ENCODE results near the gene PSMG1. TPM values are rescaled to one million over a fixed set of nuclear protein-coding genes. Genes with fewer than 3 reads are reported as not detected.
"Not testable (repeated sequence)": the region's sequence is repeated elsewhere in the genome, so short reads cannot be mapped to it uniquely, and the experiment has no call there.

Gene PSMG1, protein sequence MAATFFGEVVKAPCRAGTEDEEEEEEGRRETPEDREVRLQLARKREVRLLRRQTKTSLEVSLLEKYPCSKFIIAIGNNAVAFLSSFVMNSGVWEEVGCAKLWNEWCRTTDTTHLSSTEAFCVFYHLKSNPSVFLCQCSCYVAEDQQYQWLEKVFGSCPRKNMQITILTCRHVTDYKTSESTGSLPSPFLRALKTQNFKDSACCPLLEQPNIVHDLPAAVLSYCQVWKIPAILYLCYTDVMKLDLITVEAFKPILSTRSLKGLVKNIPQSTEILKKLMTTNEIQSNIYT
- 100 to 1,000 TPM; 109 to 123 TPM for total RNA-seq

DNA sequence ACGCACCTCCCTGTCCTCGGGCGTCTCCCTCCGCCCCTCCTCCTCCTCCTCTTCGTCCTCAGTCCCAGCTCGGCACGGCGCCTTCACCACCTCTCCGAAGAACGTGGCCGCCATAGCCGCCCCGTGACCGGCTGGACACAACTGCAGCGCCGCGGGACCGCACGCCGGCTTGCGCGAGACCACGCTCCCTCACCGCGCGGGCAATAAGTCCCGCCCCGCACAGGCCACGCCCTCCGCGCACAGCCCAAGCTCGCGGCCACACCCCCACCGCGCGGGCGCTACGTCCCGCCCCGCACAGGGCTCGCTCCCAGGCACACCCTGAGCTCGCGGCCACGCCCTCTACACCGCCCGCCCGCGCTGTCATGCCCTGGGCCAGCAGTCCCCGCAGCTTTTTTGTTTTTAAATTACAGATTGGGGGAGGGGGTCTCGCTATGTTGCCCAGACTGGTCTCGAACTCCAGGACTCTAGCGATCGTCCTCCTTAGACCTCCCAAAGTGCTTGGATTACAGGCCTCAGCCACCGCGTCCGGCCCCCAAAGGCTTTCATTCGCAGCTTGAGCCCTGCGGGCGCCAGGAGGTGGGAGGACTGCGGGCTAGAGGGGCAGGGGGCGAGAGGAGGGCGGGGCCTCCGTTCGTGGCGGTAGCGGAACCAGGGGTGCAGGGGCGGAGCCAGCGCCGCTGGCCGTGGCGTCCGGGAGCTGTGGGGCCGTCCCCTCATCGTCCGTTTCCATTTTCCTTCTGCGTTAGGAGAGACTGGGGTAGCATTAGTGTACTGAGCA is at the start of gene PSMG1:
Gene PSMG1, minus strand, starts transcription at position 180 of the 778 bp plus-strand sequence. Its CDS starts 66 bp downstream, at position 114.
- Mint-ChIP-seq H3K4me3 (peak within 1 kb of the TSS; percentile 95), H3K9me3 (ENCODE audit: low read depth) (no peaks in the 10 kb centered on the region), H3K27ac (peak within 1 kb of the TSS; percentile 97), H3K27me3 (no peaks in the 10 kb centered on the region), H3K36me3 (ENCODE audit: low read depth) (peaks cover 36% of the 10 kb centered on the region), H3K4me1 (peaks cover 63% of the 10 kb centered on the region)
- peak; percentile 92 for ATAC-seq
- ChIA-PET POLR2A (interaction anchor here (0.6 to 1.6 kb wide), 9 partner anchors 16 to 414 kb away, joined by 3 to 7 read pairs (median 3); partner anchors contain the start of gene HMGN1), CTCF (interaction anchor here (0.5 to 1.2 kb wide), 6 partner anchors 9 to 256 kb away, joined by 3 to 6 read pairs (median 4); no protein-coding TSS in a partner anchor)
- peak; percentile 97 for DNase-seq
- intact Hi-C loops (cut with DNase I, micrococcal nuclease), result loop anchor here (1.0 to 5.0 kb wide), 12 partner anchors 129 to 1916 kb away; partner anchors contain the start of genes HMGN1 (in 2 of the 2), LCA5L (in 2 of the 2), BRWD1 (in 1 of the 2) and DYRK1A (in 1 of the 2)

DNA sequence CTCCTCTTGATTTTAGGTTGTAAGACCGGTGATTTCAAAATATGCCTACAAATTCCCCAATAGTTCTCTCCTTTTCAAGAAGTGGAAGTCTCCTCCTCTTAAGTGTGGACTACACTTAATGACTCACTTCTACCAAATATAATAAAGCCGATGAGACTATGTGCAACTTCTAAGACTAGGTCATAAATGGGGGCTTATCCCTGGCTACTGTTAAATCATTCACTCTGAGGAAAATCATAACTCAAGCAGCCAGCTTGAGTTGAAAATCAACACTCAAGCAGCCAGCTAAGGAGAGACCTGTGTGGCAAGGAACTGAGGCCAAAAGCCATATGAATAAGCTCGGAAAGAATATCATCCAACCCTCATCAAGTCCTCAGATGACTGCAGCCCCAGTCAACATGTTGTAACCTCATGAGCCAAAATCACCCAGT is 49.6 kb upstream of the PSMG1 start:
- no peak for ATAC-seq
- H3K27ac Mint-ChIP-seq, result peak overlapping the region; percentile 15
- peaks cover 37% of the 10 kb centered on the region for H3K36me3 Mint-ChIP-seq (ENCODE audit: low read depth)
- ChIA-PET CTCF (interaction anchor here (0.6 kb wide), 1 partner anchor 149 kb away, joined by 3 read pairs; no protein-coding TSS in a partner anchor), POLR2A (no interaction called here)
- no peak overlapping the region for H3K4me3 Mint-ChIP-seq
- H3K4me1 Mint-ChIP-seq, result peaks cover 2% of the 10 kb centered on the region
- intact Hi-C loops (cut with DNase I, micrococcal nuclease), result no loop called here
- no peaks in the 10 kb centered on the region for H3K9me3 Mint-ChIP-seq (ENCODE audit: low read depth)
- no peaks in the 10 kb centered on the region for H3K27me3 Mint-ChIP-seq
- DNase-seq, result no peak

DNA sequence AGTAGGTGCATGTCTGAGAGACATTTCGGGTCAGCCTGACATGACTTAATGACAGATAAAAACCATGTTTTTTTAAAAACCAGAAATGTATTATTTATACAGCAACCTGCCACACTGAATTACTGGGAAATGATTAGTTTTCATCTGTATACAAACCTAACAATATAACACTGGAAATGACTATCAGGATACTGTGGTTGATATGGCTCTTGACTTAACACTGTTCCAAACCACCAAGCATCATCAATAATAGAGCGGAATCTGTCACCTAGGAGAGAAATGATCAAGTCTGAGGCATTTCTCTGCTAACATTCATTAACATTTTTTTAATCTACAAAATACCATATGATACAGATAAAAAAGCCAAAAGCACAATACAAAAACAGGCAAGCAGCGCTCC is 41.7 kb upstream of the PSMG1 start:
- Mint-ChIP-seq H3K4me1 (peaks cover 12% of the 10 kb centered on the region), H3K9me3 (ENCODE audit: low read depth) (no peaks in the 10 kb centered on the region), H3K27ac (no peak overlapping the region), H3K4me3 (no peak overlapping the region), H3K36me3 (ENCODE audit: low read depth) (peaks cover 31% of the 10 kb centered on the region), H3K27me3 (no peaks in the 10 kb centered on the region)
- no peak for DNase-seq
- intact Hi-C loops (cut with DNase I, micrococcal nuclease), result no loop called here
- ChIA-PET CTCF (interaction anchor here (1.1 kb wide), 1 partner anchor 27 kb away, joined by 3 read pairs; no protein-coding TSS in a partner anchor), POLR2A (no interaction called here)
- peak; percentile 44 for ATAC-seq

DNA sequence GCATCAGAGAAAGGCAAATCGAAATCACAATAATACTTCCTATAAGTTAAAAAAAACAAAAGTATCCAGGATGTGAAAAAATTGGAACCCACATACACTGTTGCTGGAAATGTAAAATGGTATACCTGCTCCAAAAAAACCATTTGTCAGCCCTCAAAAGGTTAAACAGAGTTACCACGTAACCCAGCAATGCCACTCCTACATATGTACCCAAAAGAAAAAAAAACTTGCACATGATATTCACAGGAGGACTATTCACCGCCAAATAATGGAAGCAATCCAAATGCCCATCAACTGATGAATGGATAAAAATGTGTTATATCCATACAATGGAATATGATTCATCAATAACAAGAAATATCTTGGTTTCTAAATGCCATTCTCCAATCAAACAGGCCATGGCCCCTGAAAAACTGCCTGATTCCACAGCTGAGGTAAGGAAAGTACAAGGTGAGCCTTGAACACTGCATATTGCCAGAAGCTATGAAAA is 38.8 kb upstream of the PSMG1 start:
- ChIA-PET POLR2A (no interaction called here), CTCF (interaction anchor here (0.8 kb wide), 1 partner anchor 76 kb away, joined by 3 read pairs; no protein-coding TSS in a partner anchor)
- no peak overlapping the region for H3K4me3 Mint-ChIP-seq
- intact Hi-C loops (cut with DNase I, micrococcal nuclease), result no loop called here
- no peaks in the 10 kb centered on the region for H3K9me3 Mint-ChIP-seq (ENCODE audit: low read depth)
- H3K36me3 Mint-ChIP-seq (ENCODE audit: low read depth), result peaks cover 38% of the 10 kb centered on the region
- DNase-seq (no peak), ATAC-seq (no peak)
- no peaks in the 10 kb centered on the region for H3K27me3 Mint-ChIP-seq
- H3K4me1 Mint-ChIP-seq, result peaks cover 16% of the 10 kb centered on the region
- no peak overlapping the region for H3K27ac Mint-ChIP-seq

DNA sequence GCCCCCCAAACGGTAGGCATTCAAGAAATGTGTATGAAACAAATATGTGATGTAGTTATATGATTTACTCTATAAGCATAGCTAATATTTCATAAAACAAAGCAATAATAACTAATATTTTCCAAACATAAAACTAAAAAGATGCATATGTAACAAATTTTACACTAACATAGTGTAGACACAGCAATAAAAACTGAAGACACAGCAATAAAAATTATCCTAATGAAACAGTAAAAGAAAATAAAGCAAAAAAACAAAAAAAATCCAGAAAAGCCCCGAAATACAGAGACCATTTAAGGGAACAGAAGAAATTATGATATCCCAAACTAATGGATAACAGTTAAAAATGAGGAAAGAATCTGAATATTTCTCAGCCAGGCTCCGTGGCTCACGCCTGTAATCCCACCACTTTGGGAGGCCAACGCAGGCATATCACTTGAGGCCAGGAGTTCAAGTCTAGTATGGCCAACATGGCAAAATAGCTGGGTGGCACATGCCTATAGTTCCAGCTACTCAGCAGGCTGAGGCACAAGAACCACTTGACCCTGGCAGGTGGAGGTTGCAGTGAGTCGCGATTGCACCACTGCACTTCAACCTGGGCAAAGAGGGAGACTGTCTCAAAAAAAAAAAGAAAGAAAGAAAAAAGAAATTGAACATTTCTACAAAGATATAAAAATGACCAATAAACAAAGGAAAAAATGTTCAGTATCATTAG is 38.2 kb upstream of the PSMG1 start:
- POLR2A ChIA-PET, result no interaction called here
- intact Hi-C loops (cut with DNase I, micrococcal nuclease), result no loop called here
- peaks cover 16% of the 10 kb centered on the region for H3K4me1 Mint-ChIP-seq
- ATAC-seq, result no peak
- no peak overlapping the region for H3K4me3 Mint-ChIP-seq
- CTCF ChIA-PET, result interaction anchor here (0.8 kb wide), 1 partner anchor 77 kb away, joined by 3 read pairs; no protein-coding TSS in a partner anchor
- H3K27me3 Mint-ChIP-seq, result no peaks in the 10 kb centered on the region
- no peaks in the 10 kb centered on the region for H3K9me3 Mint-ChIP-seq (ENCODE audit: low read depth)
- H3K36me3 Mint-ChIP-seq (ENCODE audit: low read depth), result peaks cover 36% of the 10 kb centered on the region
- H3K27ac Mint-ChIP-seq, result no peak overlapping the region
- no peak for DNase-seq

DNA sequence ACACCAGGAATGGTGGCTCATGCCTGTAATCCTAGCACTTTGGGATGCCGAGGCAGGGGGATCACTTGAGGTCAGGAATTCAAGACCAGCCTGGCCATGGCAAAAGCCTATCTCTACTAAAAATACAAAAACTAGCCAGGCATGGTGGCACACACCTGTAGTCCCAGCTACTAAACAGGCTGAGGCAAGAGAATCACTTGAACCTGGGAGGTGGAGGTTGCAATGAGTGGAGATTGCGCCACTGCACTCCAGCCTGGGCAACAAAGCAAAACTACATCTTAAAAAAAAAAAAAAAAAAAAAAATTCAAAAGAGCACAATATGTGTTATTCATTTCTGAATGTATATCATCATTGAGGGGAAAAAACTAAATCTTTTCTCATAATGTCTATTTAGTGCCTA is 37.6 kb upstream of the PSMG1 start:
- Mint-ChIP-seq H3K36me3 (ENCODE audit: low read depth) (peaks cover 36% of the 10 kb centered on the region), H3K4me1 (peaks cover 16% of the 10 kb centered on the region)
- POLR2A ChIA-PET; intact Hi-C loops (cut with DNase I, micrococcal nuclease); H3K4me3 Mint-ChIP-seq; H3K27me3 Mint-ChIP-seq; CTCF ChIA-PET; H3K9me3 Mint-ChIP-seq (ENCODE audit: low read depth); H3K27ac Mint-ChIP-seq; DNase-seq; ATAC-seq: not testable (repeated sequence)

DNA sequence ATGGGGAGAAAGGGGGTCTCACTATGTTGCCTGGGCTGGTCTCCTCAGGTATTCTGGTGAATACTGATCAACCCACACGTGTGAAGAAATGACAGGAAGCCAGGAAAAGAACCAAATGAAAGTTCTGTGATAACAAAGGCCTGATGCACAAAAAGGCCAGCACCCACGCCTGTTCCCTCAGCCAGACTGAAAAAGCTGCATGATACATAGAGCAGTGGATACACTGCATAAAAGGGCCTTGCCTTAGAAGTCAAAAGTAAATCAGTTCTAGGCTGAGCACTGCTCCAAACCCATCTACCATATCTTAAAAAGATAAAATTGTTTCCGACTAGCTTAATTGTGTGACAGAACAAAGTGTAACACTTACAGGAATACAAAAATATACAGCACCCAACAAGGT is 36.9 kb upstream of the PSMG1 start:
- intact Hi-C loops (cut with DNase I, micrococcal nuclease), result no loop called here
- Mint-ChIP-seq H3K36me3 (ENCODE audit: low read depth) (peaks cover 36% of the 10 kb centered on the region), H3K27me3 (no peaks in the 10 kb centered on the region), H3K27ac (no peak overlapping the region), H3K4me1 (peaks cover 16% of the 10 kb centered on the region), H3K4me3 (no peak overlapping the region), H3K9me3 (ENCODE audit: low read depth) (no peaks in the 10 kb centered on the region)
- CTCF ChIA-PET, result interaction anchor here (0.9 kb wide), 1 partner anchor 18 kb away, joined by 3 read pairs; no protein-coding TSS in a partner anchor
- POLR2A ChIA-PET, result no interaction called here
- DNase-seq (peak; percentile 33), ATAC-seq (peak; percentile 39)

DNA sequence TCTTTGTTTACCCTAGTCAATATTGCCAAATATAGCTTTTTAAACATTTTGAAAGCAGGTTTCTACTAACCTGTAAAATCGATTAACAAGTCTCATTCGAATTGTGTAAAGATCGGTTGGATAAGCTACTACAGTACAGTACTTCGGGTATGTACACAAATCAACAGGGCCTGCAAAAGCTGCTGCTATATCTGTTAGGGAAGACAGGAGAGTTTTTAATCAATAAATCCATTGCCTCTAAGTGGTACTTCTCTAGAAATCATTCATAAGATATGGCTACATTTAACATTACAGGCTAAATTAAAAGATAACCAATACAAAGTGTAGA is 34.8 kb upstream of the PSMG1 start:
- Mint-ChIP-seq H3K36me3 (ENCODE audit: low read depth) (peaks cover 33% of the 10 kb centered on the region), H3K27me3 (no peaks in the 10 kb centered on the region), H3K4me1 (peaks cover 16% of the 10 kb centered on the region), H3K9me3 (ENCODE audit: low read depth) (no peaks in the 10 kb centered on the region), H3K27ac (no peak overlapping the region), H3K4me3 (no peak overlapping the region)
- intact Hi-C loops (cut with DNase I, micrococcal nuclease), result no loop called here
- ChIA-PET CTCF (interaction anchor here (0.9 to 1.3 kb wide), 3 partner anchors 8 to 87 kb away, joined by 3 read pairs; no protein-coding TSS in a partner anchor), POLR2A (no interaction called here)
- no peak for ATAC-seq
- no peak for DNase-seq

DNA sequence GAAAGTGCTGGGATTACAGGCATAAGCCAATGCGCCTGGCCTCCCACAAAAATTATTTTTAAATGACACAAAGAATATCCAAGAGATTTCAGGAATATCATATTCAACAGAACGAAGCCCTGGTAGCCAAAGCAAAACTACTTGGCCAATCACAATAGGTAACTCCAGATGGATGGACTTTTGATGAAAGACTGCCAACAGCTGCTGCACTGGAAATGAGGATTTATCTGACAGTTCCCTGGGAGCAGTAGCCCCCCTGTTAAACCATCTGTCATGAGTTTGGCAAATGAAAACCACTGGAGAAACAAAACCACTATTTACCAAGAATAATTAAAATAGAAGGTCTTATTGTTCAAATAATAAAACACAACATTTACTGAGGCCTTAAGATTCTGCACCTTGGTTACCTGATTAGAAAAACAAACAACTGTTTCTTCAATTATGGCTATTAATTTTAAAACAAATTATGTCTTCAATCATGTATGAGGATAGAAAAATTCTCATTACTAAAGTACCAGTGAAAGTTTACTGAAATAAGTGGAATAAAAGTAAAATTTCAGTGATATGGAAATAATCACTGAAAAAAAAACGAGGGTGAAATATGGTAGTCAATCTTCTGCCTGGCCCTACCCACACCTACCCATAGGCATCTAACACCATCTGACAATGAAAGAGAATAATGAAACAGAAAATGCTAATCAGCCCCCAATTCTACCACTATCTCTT is 34.3 kb upstream of the PSMG1 start:
- Mint-ChIP-seq H3K36me3 (ENCODE audit: low read depth) (peaks cover 34% of the 10 kb centered on the region), H3K4me1 (peaks cover 16% of the 10 kb centered on the region), H3K27me3 (no peaks in the 10 kb centered on the region), H3K4me3 (no peak overlapping the region), H3K27ac (no peak overlapping the region), H3K9me3 (ENCODE audit: low read depth) (no peaks in the 10 kb centered on the region)
- CTCF ChIA-PET, result no interaction called here
- POLR2A ChIA-PET, result no interaction called here
- ATAC-seq (no peak), DNase-seq (no peak)
- intact Hi-C loops (cut with DNase I, micrococcal nuclease), result no loop called here

DNA sequence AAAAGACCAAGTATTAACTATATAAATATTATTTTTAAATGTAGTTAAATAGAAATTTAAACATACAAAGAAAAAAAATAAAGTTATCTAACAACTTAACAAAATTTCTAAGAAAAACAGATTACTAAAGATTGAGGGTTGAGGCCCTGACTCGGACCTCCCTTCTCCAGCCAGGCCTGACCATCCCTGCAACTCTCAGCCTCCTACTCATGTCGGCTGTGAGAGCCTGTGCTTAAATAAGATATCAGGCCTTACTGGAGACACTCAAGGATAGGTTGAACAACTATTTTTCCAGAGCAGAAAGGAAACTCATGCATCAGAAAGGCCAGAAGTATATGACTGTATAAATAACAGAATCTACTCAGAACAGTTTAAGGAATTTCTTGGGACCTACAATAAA is 33.0 kb upstream of the PSMG1 start:
- no peak for ATAC-seq
- H3K4me3 Mint-ChIP-seq, result no peak overlapping the region
- CTCF ChIA-PET, result interaction anchor here (0.9 kb wide), 1 partner anchor 18 kb away, joined by 7 read pairs; no protein-coding TSS in a partner anchor
- no peaks in the 10 kb centered on the region for H3K27me3 Mint-ChIP-seq
- peak overlapping the region; percentile 47 for H3K27ac Mint-ChIP-seq
- intact Hi-C loops (cut with DNase I, micrococcal nuclease), result no loop called here
- no peaks in the 10 kb centered on the region for H3K9me3 Mint-ChIP-seq (ENCODE audit: low read depth)
- no peak for DNase-seq
- peaks cover 16% of the 10 kb centered on the region for H3K4me1 Mint-ChIP-seq
- H3K36me3 Mint-ChIP-seq (ENCODE audit: low read depth), result peaks cover 32% of the 10 kb centered on the region
- POLR2A ChIA-PET, result no interaction called here

DNA sequence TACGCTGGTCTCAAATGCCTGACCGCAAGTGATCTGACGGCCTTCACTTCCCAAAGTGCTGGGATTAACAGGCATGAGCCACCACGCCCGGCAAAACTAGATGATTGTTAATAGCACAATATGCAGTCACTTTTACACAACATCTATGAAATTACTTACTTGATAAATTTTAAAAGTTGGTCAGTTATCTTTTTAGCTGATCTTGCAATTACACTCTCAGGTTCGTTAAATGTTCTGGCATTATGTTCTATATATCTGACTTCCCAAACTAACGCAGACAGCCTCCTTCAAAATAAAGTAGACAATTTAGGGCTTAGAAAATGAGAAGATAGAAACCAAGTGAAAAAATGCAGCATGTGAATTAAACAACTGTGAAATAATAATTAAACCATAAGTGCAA is 31.8 kb upstream of the PSMG1 start:
- intact Hi-C loops (cut with DNase I, micrococcal nuclease), result no loop called here
- no peak overlapping the region for H3K4me3 Mint-ChIP-seq
- peaks cover 23% of the 10 kb centered on the region for H3K4me1 Mint-ChIP-seq
- H3K27ac Mint-ChIP-seq, result no peak overlapping the region
- DNase-seq (no peak), ATAC-seq (no peak)
- POLR2A ChIA-PET, result no interaction called here
- no peaks in the 10 kb centered on the region for H3K27me3 Mint-ChIP-seq
- H3K36me3 Mint-ChIP-seq (ENCODE audit: low read depth), result peaks cover 36% of the 10 kb centered on the region
- CTCF ChIA-PET, result no interaction called here
- H3K9me3 Mint-ChIP-seq (ENCODE audit: low read depth), result no peaks in the 10 kb centered on the region

Data from activated CD4-positive, alpha-beta T cell treated with anti-CD3 and anti-CD28 coated beads for 36 hours (primary cell).